Measurements from ENCODE around the gene PDCD2L. TPM values are rescaled to one million over a fixed set of nuclear protein-coding genes. Genes with fewer than 3 reads are reported as not detected.
A peak's percentile ranks its signal among the peaks of the same experiment; 100 is the strongest.

The PDCD2L gene, protein sequence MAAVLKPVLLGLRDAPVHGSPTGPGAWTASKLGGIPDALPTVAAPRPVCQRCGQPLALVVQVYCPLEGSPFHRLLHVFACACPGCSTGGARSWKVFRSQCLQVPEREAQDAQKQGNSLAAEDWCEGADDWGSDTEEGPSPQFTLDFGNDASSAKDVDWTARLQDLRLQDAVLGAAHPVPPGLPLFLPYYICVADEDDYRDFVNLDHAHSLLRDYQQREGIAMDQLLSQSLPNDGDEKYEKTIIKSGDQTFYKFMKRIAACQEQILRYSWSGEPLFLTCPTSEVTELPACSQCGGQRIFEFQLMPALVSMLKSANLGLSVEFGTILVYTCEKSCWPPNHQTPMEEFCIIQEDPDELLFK
- 10 to 100 TPM in 3 of 6 donors, 1 to 10 TPM in 3; 3.2 to 35.6 (median 9.5) TPM for total RNA-seq

DNA sequence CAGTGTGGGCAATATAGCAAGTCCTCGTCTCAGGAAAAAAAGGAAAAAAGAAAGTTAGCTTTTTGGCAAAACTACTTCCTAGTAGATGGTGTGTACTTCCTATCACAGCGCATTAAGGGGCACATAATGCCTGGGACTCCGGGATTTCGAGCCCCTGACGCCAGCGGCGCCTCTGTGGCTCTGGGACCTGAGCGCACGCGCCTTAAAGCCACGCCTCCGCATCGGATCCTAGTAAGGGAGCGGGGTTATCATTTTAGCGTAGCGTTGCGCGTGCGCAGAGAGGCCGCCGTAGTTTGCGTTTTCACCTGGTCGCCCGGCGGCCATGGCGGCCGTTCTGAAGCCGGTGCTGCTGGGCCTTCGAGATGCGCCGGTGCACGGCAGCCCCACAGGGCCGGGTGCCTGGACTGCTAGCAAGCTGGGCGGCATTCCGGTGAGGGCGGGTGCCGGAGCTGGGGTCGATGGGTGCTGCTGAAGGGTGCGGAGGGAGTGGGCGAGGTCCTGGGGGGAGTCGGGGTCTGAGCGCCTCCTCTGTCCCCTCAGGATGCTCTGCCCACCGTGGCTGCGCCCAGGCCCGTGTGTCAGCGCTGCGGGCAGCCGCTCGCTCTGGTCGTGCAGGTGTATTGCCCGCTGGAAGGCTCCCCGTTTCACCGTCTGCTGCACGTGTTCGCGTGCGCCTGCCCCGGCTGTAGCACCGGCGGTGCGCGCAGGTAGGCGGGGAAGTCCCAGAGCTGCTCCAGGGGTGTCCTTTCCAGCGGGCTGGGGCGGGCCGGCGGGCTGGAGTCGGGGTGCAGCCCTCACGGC lies at the start of gene PDCD2L:
PDCD2L (plus strand) TSS at position 291 of the 801 bp plus-strand sequence; CDS start at position 323, 32 bp downstream.
- peak within 1 kb of the TSS; percentile 63 to 99 (median 90) for H3K4me3 ChIP-seq
- 1% methylated on average over 45 to 51 of the region's 69 CpGs for WGBS, 2 donors
- H3K27me3 ChIP-seq, result no peaks in the 10 kb centered on the region
- H3K4me1 ChIP-seq, result peaks cover 0 to 20% (median 8%) of the 10 kb centered on the region in 4 donors
- peak; percentile 92 to 97 for ATAC-seq (ENCODE audit: low FRiP score in 2 of 2)
- no peaks in the 10 kb centered on the region for H3K9me3 ChIP-seq
- DNase-seq, result peak; percentile 93 to 96
- TF ChIP-seq POLR2AphosphoS5 (IDR thresholded peaks at IDR 0.05) (peak; percentile 39 to 69), EP300 (IDR thresholded peaks at IDR 0.05) (no peak), POLR2A (IDR thresholded peaks at IDR 0.05) (peak in 2 of 4 donors; percentile 36 to 77)
- TF ChIP-seq, protein P1, sequence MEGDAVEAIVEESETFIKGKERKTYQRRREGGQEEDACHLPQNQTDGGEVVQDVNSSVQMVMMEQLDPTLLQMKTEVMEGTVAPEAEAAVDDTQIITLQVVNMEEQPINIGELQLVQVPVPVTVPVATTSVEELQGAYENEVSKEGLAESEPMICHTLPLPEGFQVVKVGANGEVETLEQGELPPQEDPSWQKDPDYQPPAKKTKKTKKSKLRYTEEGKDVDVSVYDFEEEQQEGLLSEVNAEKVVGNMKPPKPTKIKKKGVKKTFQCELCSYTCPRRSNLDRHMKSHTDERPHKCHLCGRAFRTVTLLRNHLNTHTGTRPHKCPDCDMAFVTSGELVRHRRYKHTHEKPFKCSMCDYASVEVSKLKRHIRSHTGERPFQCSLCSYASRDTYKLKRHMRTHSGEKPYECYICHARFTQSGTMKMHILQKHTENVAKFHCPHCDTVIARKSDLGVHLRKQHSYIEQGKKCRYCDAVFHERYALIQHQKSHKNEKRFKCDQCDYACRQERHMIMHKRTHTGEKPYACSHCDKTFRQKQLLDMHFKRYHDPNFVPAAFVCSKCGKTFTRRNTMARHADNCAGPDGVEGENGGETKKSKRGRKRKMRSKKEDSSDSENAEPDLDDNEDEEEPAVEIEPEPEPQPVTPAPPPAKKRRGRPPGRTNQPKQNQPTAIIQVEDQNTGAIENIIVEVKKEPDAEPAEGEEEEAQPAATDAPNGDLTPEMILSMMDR (IDR thresholded peaks at IDR 0.05), result no peak
- peak within 1 kb of the TSS; percentile 49 to 78 (median 64) for H3K27ac ChIP-seq
- H3K36me3 ChIP-seq, result peaks cover 0 to 18% (median 17%) of the 10 kb centered on the region in 4 donors

DNA sequence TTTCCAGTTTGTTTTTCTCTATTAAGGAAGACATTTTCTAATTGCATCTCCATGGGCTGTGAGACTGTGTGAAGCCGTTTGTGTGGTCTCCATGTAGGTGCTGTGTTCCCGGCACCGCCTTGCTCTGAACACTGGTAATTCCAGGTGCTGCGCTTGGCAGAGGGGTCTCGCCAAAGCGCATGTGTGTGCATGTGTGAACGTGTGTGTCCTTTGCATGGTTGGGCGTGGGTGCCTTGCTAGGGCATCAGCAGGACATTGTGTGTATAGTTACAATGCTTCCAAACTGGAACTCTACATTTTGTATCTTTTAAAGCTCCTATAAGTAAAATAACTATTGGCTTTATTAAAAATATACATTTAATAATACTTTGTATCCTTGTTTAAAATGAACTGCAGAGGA lies 49.0 kb upstream of the PDCD2L start:
- DNase-seq (no peak), ATAC-seq (ENCODE audit: low FRiP score in 2 of 2) (no peak)
- Histone ChIP-seq H3K4me1 (peaks cover 4 to 15% (median 10%) of the 10 kb centered on the region in 4 donors), H3K9me3 (no peaks in the 10 kb centered on the region), H3K27me3 (no peaks in the 10 kb centered on the region), H3K27ac (no peak overlapping the region), H3K36me3 (peaks cover 7 to 51% (median 37%) of the 10 kb centered on the region in 4 donors), H3K4me3 (no peak overlapping the region)
- TF ChIP-seq, protein P1 (IDR thresholded peaks at IDR 0.05), result no peak
- TF ChIP-seq EP300 (IDR thresholded peaks at IDR 0.05), result no peak
- TF ChIP-seq POLR2AphosphoS5 (IDR thresholded peaks at IDR 0.05), result no peak
- WGBS, 2 donors, result 95 to 96% methylated on average over 8 of the region's 8 CpGs

DNA sequence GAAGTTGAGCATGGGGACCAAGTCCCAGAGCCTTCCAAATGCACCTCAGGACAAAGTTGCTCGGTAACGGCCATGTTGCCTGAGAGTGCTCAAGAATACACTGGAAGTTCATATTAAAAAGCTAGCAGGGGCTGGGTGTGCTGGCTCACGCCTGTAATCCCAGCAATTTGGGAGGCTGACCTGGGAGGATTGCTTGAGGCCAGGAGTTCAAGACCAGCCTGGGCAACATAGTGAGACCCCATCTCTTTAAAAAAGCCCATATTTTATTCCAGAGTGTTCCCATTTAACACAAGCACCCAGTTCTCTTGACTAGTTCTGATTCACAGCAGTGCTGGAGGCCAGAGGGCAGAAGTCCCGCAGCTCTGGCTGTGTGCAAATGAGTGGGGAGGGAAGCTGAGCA lies 47.3 kb upstream of the PDCD2L start:
- Histone ChIP-seq H3K27ac (no peak overlapping the region), H3K9me3 (no peaks in the 10 kb centered on the region), H3K27me3 (no peaks in the 10 kb centered on the region), H3K36me3 (peaks cover 3 to 36% (median 28%) of the 10 kb centered on the region in 4 donors), H3K4me1 (peaks cover 4 to 15% (median 10%) of the 10 kb centered on the region in 4 donors), H3K4me3 (no peak overlapping the region)
- ATAC-seq (ENCODE audit: low FRiP score in 2 of 2) (no peak), DNase-seq (no peak)
- no peak for TF ChIP-seq POLR2AphosphoS5 (IDR thresholded peaks at IDR 0.05)
- TF ChIP-seq, protein P1 (IDR thresholded peaks at IDR 0.05), result no peak
- no peak for TF ChIP-seq EP300 (IDR thresholded peaks at IDR 0.05)
- 90 to 100% methylated on average over 3 to 4 of the region's 4 CpGs for WGBS, 2 donors

DNA sequence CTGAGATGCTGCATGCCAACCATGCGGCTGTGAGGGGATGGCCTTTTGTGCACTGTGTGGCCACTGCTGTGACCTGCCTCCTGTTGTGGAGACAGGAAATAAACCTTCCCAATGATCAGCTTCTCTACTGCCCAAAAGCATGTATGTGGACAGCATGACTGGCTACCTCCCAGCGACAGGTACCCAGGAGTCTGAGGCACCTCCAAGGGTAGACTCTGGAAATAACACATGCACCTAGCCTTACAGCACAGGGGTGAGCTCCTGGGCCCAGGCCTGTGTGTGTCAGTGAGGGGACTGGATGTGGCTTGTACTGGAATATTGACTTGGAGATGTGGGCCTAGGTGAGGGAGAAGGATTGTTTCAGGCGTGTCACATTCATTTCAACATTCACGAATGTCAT lies 46.8 kb upstream of the PDCD2L start:
- 91 to 100% methylated on average over 2 to 4 of the region's 4 CpGs for WGBS, 2 donors
- DNase-seq, result no peak

More for the DNA sequence above, 46.8 kb upstream of the PDCD2L start:
- Histone ChIP-seq H3K4me1 (peaks cover 4 to 15% (median 10%) of the 10 kb centered on the region in 4 donors), H3K27me3 (no peaks in the 10 kb centered on the region), H3K4me3 (no peak overlapping the region), H3K36me3 (peaks cover under 1 to 31% (median 22%) of the 10 kb centered on the region in 4 donors), H3K9me3 (no peaks in the 10 kb centered on the region), H3K27ac (no peak overlapping the region)
- TF ChIP-seq POLR2A (IDR thresholded peaks at IDR 0.05), result no peak
- TF ChIP-seq EP300 (IDR thresholded peaks at IDR 0.05), result no peak
- TF ChIP-seq POLR2AphosphoS5 (IDR thresholded peaks at IDR 0.05), result no peak
- TF ChIP-seq, protein P1 (IDR thresholded peaks at IDR 0.05), result no peak
- ATAC-seq (ENCODE audit: low FRiP score in 2 of 2), result no peak

All from upper lobe of left lung (tissue), 6 donors.